GM19463 (cell line): ENCODE results near the gene BEND6.
"Not testable (repeated sequence)": the region's sequence is repeated elsewhere in the genome, so short reads cannot be mapped to it uniquely, and the experiment has no call there.

Experiments
- ATAC-seq: cut with Tn5 transposase; IDR thresholded peaks from one replicate; pipeline ENCODE4 v1.9.1; 2021; ENCODE audit warnings: mild to moderate bottlenecking, moderate library complexity; ENCODE audit not compliant: unreplicated experiment

BEND6 gene

GRCh38 chr6:56977192-56977591, 22.3 kb downstream of the BEND6 start:
- no peak for ATAC-seq

GRCh38 chr6:56978530-56978929, 23.6 kb downstream of the BEND6 start:
- ATAC-seq: no peak

GRCh38 chr6:56984361-56984760, 29.5 kb downstream of the BEND6 start:
- ATAC-seq: no peak

- ATAC-seq: no peak
Measured at GRCh38 chr6:56984884-56985283, 30.0 kb downstream of the BEND6 start.

- no peak for ATAC-seq
Measured at GRCh38 chr6:56986611-56987010, 31.7 kb downstream of the BEND6 start.

GRCh38 chr6:56988145-56988544, 33.2 kb downstream of the BEND6 start:
- no peak for ATAC-seq

GRCh38 chr6:56992036-56992435, 37.1 kb downstream of the BEND6 start:
- no peak for ATAC-seq

GRCh38 chr6:56992703-56993102, 37.8 kb downstream of the BEND6 start:
- ATAC-seq: no peak

- no peak for ATAC-seq
Measured at GRCh38 chr6:56995347-56995902, 40.5 kb downstream of the BEND6 start.

- no peak for ATAC-seq
Measured at GRCh38 chr6:56996401-56996800, 41.5 kb downstream of the BEND6 start.

GRCh38 chr6:56999049-56999448, 44.1 kb downstream of the BEND6 start:
- ATAC-seq: no peak

- not testable (repeated sequence) for ATAC-seq
Measured at GRCh38 chr6:56999748-57000147, 44.8 kb downstream of the BEND6 start.

GRCh38 chr6:57002197-57002596, 47.3 kb downstream of the BEND6 start:
- no peak for ATAC-seq

- no peak for ATAC-seq
Measured at GRCh38 chr6:57004292-57004691, 49.4 kb downstream of the BEND6 start.

GRCh38 chr6:57006101-57006500, 51.2 kb downstream of the BEND6 start:
- ATAC-seq: no peak

- ATAC-seq: not testable (repeated sequence)
Measured at GRCh38 chr6:57008069-57008468, 53.2 kb downstream of the BEND6 start.

GRCh38 chr6:57013521-57013926, 58.6 kb downstream of the BEND6 start:
- ATAC-seq: no peak

- no peak for ATAC-seq
Measured at GRCh38 chr6:57017069-57017468, 62.2 kb downstream of the BEND6 start.

GRCh38 chr6:57017841-57018240, 62.9 kb downstream of the BEND6 start:
- ATAC-seq: no peak

GRCh38 chr6:57019434-57019833, 64.5 kb downstream of the BEND6 start:
- ATAC-seq: no peak

- ATAC-seq: peak; percentile 67
Measured at GRCh38 chr6:57021086-57021720, 66.3 kb downstream of the BEND6 start.

- ATAC-seq: no peak
Measured at GRCh38 chr6:57024321-57024720, 69.4 kb downstream of the BEND6 start.

- no peak for ATAC-seq
Measured at GRCh38 chr6:57024775-57025174, 69.9 kb downstream of the BEND6 start.
